Measurements from ENCODE around the gene VILL. TPM values are rescaled to one million over a fixed set of nuclear protein-coding genes. Genes with fewer than 3 reads are reported as not detected.

VILL gene
- total and polyA plus RNA-seq, 12 donors, result 1.2 to 6.4 (median 2.4) TPM

GRCh38 chr3:38043486-38043885 is 52.9 kb downstream of the VILL start:
- WGBS, 2 donors, result 92 to 93% methylated on average over 4 of the region's 4 CpGs
- H3K36me3 ChIP-seq, result no peaks in the 10 kb centered on the region
- intact Hi-C loops (cut with DNase I), result no loop called here
- H3K4me3 ChIP-seq, result no peak overlapping the region
- no peak for TF ChIP-seq CTCF (IDR thresholded peaks at IDR 0.05)
- DNase-seq, result no peak
- no peak overlapping the region for H3K27ac ChIP-seq
- no peaks in the 10 kb centered on the region for H3K9me3 ChIP-seq
- no peak for ATAC-seq
- H3K4me1 ChIP-seq, result peaks cover 6 to 21% (median 13%) of the 10 kb centered on the region in 9 donors
- H3K27me3 ChIP-seq, result peaks cover 0 to 7% (median 0%) of the 10 kb centered on the region in 7 donors

DNA sequence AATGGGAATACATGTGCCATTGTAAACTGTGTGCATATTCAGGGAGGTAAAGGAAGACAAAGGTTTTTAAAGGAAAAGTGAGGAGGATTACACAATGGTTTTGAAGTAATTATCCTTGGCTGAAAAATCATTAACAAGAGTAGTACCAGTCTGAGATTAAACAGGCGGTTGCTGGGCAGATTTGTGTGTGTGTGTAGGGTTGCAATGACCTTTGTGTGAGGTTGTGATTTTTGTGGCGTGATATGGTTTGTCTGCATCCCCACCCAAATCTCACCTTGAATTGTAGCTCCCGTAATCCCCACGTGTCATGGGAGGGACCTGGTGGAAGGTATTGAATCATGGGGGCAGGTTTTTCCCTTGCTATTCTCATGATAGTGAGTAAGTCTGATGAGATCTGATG is 55.4 kb downstream of the VILL start:
- TF ChIP-seq CTCF (IDR thresholded peaks at IDR 0.05), result no peak
- intact Hi-C loops (cut with DNase I), result no loop called here
- 94 to 95% methylated on average over 4 of the region's 4 CpGs for WGBS, 2 donors

GRCh38 chr3:38046821-38047220 is 56.2 kb downstream of the VILL start:
- WGBS, 2 donors, result 92 to 96% methylated on average over 2 of the region's 2 CpGs
- intact Hi-C loops (cut with DNase I), result no loop called here
- DNase-seq (no peak), ATAC-seq (no peak)
- Histone ChIP-seq H3K27ac (no peak overlapping the region), H3K4me1 (peaks cover 0 to 5% (median 0%) of the 10 kb centered on the region in 9 donors), H3K36me3 (no peaks in the 10 kb centered on the region), H3K27me3 (no peaks in the 10 kb centered on the region), H3K9me3 (no peaks in the 10 kb centered on the region), H3K4me3 (no peak overlapping the region)
- TF ChIP-seq CTCF (IDR thresholded peaks at IDR 0.05), result no peak

More for the DNA sequence above, 55.4 kb downstream of the VILL start:
- Histone ChIP-seq H3K9me3 (no peaks in the 10 kb centered on the region), H3K4me1 (peaks cover 0 to 5% (median 0%) of the 10 kb centered on the region in 9 donors), H3K27me3 (no peaks in the 10 kb centered on the region), H3K27ac (no peak overlapping the region), H3K4me3 (no peak overlapping the region), H3K36me3 (no peaks in the 10 kb centered on the region)
- no peak for ATAC-seq
- DNase-seq, result no peak

- H3K4me1 ChIP-seq, result peaks cover 0 to 5% (median 0%) of the 10 kb centered on the region in 9 donors
- H3K4me3 ChIP-seq, result no peak overlapping the region
- H3K27me3 ChIP-seq, result no peaks in the 10 kb centered on the region
- 81 to 85% methylated on average over 2 of the region's 2 CpGs for WGBS, 2 donors
- ATAC-seq, result no peak
- H3K36me3 ChIP-seq, result no peaks in the 10 kb centered on the region
- no peaks in the 10 kb centered on the region for H3K9me3 ChIP-seq
- intact Hi-C loops (cut with DNase I), result no loop called here
- no peak overlapping the region for H3K27ac ChIP-seq
- no peak for DNase-seq
- no peak for TF ChIP-seq CTCF (IDR thresholded peaks at IDR 0.05)
Measured at GRCh38 chr3:38047896-38048295, 57.3 kb downstream of the VILL start.
